Fibroblast of lung (primary cell): ENCODE measurements around the gene IMP4.

Experiments
- EZH2 ChIP-seq: IDR thresholded peaks from 2 replicates; pipeline ENCODE4 v1.5.1; 2012; ENCODE audit warnings: low read length, control low read depth, mild to moderate bottlenecking; ENCODE audit errors: missing control alignments
- TF ChIP-seq, protein P1 (sequence below), 2 donors: IDR thresholded peaks in 1 of 2; conservative IDR thresholded peaks in 1 of 2; 1 replicate in 1 of 2; 2 replicates in 1 of 2; pipeline ENCODE4 v1.5.1; 2011 to 2012; ENCODE audit warnings: low read length in 2 of 2, control low read depth in 1 of 2, inconsistent platforms in 1 of 2, low read depth in 1 of 2, mild to moderate bottlenecking in 1 of 2

GRCh38 chr2:130365963-130366362, 23.3 kb downstream of the IMP4 start:
- TF ChIP-seq, protein P1, sequence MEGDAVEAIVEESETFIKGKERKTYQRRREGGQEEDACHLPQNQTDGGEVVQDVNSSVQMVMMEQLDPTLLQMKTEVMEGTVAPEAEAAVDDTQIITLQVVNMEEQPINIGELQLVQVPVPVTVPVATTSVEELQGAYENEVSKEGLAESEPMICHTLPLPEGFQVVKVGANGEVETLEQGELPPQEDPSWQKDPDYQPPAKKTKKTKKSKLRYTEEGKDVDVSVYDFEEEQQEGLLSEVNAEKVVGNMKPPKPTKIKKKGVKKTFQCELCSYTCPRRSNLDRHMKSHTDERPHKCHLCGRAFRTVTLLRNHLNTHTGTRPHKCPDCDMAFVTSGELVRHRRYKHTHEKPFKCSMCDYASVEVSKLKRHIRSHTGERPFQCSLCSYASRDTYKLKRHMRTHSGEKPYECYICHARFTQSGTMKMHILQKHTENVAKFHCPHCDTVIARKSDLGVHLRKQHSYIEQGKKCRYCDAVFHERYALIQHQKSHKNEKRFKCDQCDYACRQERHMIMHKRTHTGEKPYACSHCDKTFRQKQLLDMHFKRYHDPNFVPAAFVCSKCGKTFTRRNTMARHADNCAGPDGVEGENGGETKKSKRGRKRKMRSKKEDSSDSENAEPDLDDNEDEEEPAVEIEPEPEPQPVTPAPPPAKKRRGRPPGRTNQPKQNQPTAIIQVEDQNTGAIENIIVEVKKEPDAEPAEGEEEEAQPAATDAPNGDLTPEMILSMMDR (conservative IDR thresholded peaks at IDR 0.05 in 1 of 2, IDR thresholded peaks at IDR 0.05 in 1 of 2; ENCODE audit: low read depth in 1 of 2, low read length in 2 of 2) = no peak
- no peak for TF ChIP-seq EZH2
